HT-29 (cell line): ENCODE data around the gene PRKCQ. TPM values are rescaled to one million over a fixed set of nuclear protein-coding genes. Genes with fewer than 3 reads are reported as not detected.

Experiments
- DNase-seq: peaks from one replicate; pipeline ENCODE4 v3.0.0-alpha.2; 2015; ENCODE audit warnings: low spot score
- total RNA-seq: library from RNA; depleted of rRNA; stranded (reverse); fragments of >200 nt; shearing (Covaris generic); gene quantifications from 2 replicates; pipeline ENCODE4 v1.2.3, GENCODE V29; 2014

Gene PRKCQ
- total RNA-seq, 1 experiment from 2014 or later = 0.03 TPM

DNA sequence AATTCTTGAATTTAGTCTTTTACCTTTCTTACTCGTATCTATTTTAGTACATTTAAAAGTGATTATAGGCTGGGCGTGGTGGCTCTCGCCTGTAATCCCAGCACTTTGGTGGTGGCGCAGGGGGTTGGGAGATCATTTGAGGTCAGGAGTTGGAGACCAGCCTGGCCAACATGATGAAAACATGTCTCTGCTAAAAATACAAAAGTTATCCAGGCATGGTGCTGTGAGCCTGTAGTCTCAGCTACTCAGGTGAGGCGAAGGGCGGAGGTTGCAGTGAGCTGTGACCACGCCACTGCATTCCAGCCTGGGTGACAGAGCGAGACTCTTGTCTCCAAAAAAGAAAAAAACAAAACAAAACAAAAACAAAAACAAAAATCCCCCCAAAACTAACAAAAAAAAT lies 12.2 kb downstream of the PRKCQ start:
- no peak for DNase-seq

DNA sequence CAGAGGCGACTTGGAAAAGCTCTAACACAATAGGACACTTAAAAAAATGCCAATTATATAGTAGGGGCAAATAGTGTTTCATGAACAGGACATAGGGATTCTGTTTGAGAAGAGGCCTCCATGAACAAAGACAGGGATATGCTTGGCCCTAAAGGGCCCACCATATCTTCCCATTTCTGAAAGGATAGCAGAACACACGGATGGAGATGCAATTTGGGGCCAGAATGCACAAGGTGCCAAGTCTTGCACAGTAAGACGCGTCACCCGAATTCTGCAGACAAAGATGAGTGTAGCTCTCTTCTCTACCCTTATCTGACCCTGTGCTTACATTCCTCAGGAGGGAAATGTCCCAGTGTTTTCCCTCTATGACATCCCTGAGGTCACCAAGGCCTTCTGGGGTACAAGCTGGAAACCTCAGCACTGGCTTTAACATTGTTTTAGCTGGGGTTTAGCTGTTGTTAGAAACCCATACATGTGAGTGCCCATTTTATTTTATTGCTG lies 12.8 kb downstream of the PRKCQ start:
- no peak for DNase-seq

- no peak for DNase-seq
Measured at GRCh38 chr10:6565588-6565987, 14.5 kb downstream of the PRKCQ start.

- DNase-seq = no peak
Measured at GRCh38 chr10:6564367-6564766, 15.7 kb downstream of the PRKCQ start.

- DNase-seq = no peak
Measured at GRCh38 chr10:6563731-6564130, 16.3 kb downstream of the PRKCQ start.

- no peak for DNase-seq
Measured at GRCh38 chr10:6563075-6563474, 17.0 kb downstream of the PRKCQ start.

GRCh38 chr10:6562221-6562620 lies 17.9 kb downstream of the PRKCQ start:
- DNase-seq = no peak

GRCh38 chr10:6561552-6561951 lies 18.5 kb downstream of the PRKCQ start:
- no peak for DNase-seq

GRCh38 chr10:6558759-6559461 lies 21.2 kb downstream of the PRKCQ start:
- DNase-seq = no peak

- no peak for DNase-seq
Measured at GRCh38 chr10:6558272-6558671, 21.8 kb downstream of the PRKCQ start.

DNA sequence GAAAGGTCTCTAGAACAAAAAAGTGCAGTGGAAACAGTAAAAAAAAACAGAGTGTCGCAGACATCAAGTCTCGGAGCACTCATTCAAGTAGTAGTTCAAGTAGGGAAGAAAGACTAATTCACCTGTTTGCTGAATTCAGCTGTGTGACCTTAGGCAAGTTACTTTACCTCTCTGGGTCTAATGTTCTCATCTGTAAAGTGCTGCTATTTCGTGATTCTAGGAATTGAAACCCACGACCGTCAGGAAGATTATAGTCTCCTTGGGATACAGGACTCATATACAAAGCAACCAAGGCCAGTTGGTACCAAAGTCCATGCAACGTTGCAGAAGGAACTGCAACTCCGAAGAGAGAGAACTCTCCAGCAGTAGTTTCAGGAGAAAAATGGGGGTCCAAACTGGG lies 26.1 kb downstream of the PRKCQ start:
- DNase-seq = no peak

DNA sequence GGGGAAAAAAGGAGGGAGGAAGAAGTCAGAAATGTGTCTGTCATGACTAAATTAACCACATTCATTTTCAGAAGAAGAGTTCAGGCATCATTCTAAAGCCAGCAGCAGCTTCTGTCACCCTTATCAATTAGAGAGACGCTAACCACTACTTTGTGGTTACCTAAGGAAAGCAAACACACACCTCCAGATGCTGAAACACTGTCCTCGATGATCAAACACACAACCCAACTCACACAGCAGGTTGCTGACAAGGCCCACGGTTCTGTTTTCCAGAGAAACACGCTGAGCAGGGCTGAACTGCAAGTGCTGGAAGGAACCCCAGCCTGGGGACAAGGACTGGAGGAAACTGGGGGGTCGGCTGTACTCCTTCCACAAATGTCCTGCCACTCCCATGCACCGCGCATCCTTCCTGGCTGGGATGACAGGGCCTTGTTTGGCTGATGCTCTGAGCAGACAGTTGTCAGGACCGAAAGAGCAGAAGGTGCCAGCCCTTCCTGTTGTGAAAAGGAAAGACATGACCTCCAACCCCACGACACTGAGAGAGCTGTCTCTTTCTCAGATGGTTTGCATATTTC lies 36.6 kb downstream of the PRKCQ start:
- DNase-seq = no peak

- DNase-seq = no peak
Measured at GRCh38 chr10:6542999-6543430, 37.1 kb downstream of the PRKCQ start.

- DNase-seq = no peak
Measured at GRCh38 chr10:6539833-6540232, 40.2 kb downstream of the PRKCQ start.

DNA sequence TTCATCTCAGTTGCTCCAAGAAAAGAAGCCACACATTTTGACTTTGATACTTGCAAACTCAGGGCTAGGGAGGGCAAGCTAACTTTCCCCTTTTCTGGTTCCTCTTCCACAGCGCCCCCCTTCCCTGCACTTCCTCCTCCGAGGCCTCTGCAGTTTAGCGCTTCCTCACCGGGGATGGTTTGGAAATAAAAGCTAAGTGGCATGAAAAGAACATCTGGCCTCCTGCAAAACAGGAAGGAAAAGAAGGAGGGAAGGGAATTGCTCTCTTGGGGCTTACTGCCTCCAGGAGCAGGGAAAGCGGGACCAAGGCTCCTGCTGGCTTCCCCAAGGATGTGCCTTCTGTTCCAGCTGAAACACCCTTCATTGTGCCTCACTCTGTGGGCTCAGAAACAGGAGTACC lies 42.3 kb downstream of the PRKCQ start:
- DNase-seq = no peak

DNA sequence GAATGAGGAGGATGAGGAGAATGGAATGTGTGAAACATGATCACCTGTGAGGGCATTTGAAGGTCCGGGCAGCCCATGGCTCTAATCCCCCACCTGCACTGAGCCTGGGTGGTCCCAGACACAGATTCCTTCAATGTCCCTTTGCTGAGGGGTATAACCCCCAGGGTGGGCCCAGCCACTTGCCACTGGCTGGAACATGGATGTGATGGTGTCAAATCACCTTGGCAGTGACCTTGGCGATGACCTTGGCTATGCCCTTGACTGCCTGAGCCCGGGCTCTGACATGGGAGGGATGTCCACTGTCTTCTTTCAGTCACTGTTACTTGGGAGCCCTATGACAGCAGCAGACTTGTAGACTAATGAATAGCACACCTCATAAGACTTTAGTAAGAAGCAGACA lies 44.0 kb downstream of the PRKCQ start:
- DNase-seq = no peak

- no peak for DNase-seq
Measured at GRCh38 chr10:6535156-6535764, 44.8 kb downstream of the PRKCQ start.

GRCh38 chr10:6532321-6532720 lies 47.8 kb downstream of the PRKCQ start:
- no peak for DNase-seq

- no peak for DNase-seq
Measured at GRCh38 chr10:6530966-6531365, 49.1 kb downstream of the PRKCQ start.

GRCh38 chr10:6530211-6530840 lies 49.8 kb downstream of the PRKCQ start:
- no peak for DNase-seq

DNA sequence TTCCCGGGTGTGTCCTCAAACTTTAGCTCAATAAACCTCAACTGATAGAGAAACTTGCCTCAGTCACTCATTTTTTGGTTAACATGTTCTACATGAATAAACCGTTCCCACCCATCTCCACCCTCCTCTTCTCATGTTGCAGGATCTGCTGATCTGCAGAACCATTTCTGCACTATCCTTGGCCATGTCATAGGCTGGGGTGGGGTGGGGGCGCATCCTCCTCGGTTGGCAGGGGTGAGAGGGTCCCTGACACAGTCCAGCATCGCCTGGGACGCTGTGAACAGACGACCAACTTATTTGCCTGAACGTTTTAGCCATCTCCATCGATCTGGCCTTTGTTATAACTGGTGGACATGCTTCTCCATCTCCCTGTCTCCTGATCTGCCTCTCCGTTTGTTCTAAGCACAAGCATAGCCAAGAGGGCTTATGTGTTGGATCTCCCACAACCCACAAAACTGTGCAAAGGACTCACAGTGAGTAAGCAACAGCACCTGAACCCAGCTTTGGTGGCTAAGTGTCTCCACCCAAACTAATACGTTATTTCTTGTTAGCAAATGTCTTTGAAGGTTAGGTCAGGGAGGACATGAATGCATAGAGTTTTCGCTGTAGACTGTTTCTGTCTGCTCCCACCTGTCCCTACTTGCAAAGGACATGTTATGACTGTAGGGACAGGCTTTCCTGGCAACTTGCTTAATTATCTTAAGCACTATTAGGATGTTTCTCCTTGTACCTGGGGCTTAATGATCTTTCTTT lies 51.7 kb downstream of the PRKCQ start:
- DNase-seq = no peak
